Measurements from ENCODE around the gene ANKRD6. TPM values are rescaled to one million over a fixed set of nuclear protein-coding genes. Genes with fewer than 3 reads are reported as not detected.

The ANKRD6 gene
- total RNA-seq, 1 experiment from 2014 or later: 22.1 TPM

DNA sequence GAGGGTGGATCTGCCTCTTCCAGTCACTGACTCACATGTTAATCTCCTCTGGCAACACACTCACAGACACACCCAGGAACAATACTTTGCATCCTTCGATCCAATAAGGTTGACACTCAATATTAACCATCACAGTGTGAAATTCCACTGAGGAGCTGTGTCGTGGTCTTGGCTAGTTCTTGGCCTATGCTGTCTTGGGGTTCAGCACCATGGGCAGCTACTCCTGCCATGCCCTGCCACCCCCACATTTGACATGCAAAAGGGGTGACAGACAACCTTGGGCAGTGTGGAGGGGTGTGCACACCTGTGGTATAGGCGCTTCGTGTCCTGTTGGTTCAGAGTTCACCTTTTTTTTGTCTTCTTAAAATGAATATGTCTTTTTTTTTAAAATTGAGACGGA, 25.8 kb downstream of the ANKRD6 start:
- DNase-seq (ENCODE audit: low spot score): no peak
- in situ Hi-C loops (cut with HindIII; ENCODE audit: low sequenced_read_pairs): no loop called here

DNA sequence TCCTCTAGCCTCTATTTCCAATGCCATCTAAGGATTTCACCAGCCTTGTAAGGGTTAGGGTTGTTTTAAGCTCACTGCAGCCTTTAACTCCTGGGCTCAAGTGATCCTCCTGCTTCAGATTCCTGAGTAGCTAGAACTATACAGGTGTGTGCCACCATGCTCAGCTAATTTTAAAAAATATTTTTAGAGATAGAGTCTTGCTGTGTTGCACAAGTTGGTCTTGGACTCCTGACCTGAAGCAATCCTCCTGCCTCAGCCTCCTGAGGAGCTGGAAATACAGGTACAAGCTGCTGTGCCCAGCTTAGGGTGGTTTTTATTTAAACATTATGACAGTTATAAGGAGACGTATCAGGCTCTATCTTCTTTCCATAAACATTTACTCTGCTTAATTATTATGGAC, 26.5 kb downstream of the ANKRD6 start:
- in situ Hi-C loops (cut with HindIII; ENCODE audit: low sequenced_read_pairs): no loop called here
- DNase-seq (ENCODE audit: low spot score): no peak

DNA sequence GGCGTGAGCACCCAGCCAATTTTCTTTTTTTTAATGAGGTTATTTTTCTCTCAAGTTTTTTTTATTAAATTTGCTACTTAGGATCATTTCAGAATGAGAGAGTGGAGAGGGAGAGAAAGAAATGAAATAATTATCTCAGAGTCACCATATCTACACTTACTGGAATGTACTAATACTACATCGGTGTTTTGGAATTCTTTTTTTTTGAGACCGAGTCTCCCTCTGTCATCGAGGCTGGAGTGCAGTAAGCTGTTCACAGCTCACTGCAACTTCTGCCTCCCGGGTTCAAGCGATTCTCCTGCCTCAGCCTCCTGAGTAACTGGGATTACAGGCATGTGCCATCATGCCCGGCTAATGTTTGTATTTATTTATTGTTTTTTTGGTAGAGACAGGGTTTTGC, 27.8 kb downstream of the ANKRD6 start:
- in situ Hi-C loops (cut with HindIII; ENCODE audit: low sequenced_read_pairs): no loop called here
- no peak for DNase-seq (ENCODE audit: low spot score)

DNA sequence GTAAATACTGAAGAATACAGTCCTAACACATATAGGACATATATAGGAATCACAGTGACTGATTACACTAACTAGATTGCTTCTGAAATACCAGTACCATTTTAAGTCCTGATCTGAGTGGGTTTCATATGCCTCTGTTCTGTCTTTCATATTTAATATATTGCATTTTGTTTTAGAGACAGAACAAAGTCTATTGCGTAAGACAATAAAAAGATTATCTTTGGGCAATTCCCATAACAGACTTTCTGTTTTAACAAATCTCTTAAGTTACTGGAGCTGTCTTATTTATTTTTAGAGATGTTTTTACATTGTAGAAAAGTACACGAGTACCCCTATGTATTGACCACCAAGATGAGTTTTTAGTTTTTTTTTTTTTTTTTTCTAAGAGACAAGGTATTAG, 29.6 kb downstream of the ANKRD6 start:
- in situ Hi-C loops (cut with HindIII; ENCODE audit: low sequenced_read_pairs): no loop called here
- DNase-seq (ENCODE audit: low spot score): no peak

DNA sequence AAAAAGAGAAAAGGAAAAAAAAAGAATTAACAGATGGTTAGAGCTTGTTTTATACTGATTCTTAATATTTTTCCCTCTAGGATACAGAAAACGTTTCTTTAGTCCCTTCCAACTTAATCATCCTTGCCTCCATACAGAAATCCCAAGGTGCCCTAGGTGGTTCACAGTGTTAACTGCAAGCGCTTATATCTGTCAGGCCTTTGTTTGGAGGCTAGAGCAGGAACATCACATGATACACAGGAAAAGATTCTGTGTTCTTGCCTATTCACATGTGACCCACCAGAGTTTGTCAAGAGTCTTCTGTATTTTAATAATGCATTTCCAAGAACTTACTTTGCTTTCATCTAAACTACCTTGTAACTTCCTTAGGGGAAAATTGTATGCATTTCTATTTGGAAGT, 31.3 kb downstream of the ANKRD6 start:
- no peak for DNase-seq (ENCODE audit: low spot score)
- in situ Hi-C loops (cut with HindIII; ENCODE audit: low sequenced_read_pairs): no loop called here

DNA sequence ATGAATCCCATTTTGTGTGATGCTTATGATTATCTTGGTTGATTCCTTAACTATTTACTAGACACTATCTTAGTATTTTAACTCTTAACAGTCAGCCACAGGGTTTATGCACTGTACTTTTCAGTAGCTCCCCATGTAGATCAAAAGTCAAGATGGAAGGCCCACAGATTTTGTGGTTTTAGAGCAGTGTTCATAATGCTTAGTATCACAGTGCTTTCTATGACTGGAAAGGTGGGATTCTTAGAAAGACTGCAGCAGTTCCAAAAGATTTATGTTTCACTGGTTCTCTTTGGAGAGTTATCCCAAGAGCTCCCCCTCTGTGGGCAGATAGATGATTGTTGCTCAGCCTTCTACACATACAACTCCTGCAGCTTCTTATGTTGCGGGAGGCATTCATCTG, 34.5 kb downstream of the ANKRD6 start:
- in situ Hi-C loops (cut with HindIII; ENCODE audit: low sequenced_read_pairs): no loop called here
- DNase-seq (ENCODE audit: low spot score): no peak

DNA sequence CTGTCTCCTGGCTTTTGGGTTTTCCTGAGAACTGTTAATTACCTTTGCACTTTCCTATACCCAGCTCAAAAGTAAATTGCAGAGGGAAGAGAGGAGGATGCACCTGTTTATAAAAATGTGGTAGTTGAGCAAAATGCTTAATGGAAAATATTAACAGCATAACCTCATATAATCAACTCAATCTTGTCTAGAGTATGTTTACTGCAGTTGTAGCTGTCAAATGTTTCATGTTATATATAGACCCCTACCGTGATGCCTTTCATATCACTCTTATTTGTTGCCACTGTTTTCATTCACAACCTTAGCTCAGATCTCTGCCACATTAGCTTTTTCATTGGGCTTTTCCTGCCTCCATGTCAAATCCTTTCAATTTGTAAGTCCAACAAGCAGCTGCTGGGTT, 36.0 kb downstream of the ANKRD6 start:
- no peak for DNase-seq (ENCODE audit: low spot score)
- in situ Hi-C loops (cut with HindIII; ENCODE audit: low sequenced_read_pairs): no loop called here

DNA sequence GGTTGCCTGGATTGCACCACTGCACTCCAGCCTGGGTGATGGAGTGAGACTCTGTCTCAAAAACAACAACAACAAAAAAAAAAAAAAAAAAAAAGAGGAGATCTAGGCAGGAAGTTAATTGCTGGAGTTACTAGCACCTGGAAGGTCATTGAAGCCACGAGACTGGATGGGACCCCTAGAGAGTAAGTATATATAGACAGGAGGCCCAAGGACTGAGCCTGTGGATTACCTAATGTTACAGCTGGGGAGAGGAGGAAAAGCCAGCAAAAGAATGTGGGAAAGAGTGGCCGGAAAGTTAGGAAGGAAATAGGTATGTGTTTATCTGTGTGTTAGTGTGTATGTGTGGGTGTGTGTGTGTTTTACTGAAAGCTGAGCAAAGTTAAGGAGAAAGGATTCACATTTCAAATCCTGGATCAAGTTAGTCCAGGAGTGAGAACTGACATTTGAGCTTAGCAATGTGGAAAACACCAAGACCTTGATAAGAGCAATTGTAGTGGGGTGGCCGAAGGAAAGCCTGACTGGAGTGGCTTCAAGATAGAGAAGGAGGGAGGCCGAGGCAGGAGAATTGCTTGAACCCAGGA, 38.4 kb downstream of the ANKRD6 start:
- in situ Hi-C loops (cut with HindIII; ENCODE audit: low sequenced_read_pairs): no loop called here
- DNase-seq (ENCODE audit: low spot score): no peak

DNA sequence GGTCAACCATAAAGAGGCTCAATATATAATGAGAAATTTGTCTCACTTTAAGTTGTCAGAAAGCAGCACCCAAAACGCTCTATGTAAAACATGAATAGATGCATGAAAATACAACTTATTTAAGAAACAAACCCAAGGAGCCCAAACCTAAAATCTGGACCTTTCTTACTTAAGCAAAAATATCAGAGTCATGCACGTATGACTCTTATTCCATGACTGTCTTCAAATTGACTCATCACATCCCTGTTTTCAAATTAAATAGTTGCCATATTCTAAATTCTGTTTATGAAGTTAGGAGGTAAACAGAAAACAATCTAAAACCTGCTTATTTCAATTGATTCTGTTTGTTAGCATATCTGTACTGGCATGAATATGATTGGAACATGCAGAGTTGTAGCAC, 42.1 kb downstream of the ANKRD6 start:
- in situ Hi-C loops (cut with HindIII; ENCODE audit: low sequenced_read_pairs): no loop called here
- no peak for DNase-seq (ENCODE audit: low spot score)

DNA sequence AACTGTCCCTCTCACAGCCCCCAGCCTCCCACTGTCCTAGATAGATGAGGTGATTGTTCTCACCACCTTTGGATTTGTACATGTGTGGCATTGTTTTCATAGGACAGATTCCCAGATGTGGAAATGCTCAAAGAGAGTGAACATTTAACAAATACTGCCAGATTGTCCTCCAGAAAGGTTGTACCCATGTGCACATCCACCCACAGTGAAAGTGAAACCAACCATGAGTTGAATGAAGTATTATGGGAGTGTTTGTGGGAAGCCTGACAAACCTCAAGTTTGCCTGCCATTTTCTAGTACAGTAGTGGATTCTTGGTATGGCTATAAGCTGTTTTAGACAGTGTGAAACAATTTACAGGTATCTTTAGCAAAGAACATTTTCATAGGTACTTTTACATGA, 42.7 kb downstream of the ANKRD6 start:
- no peak for DNase-seq (ENCODE audit: low spot score)
- in situ Hi-C loops (cut with HindIII; ENCODE audit: low sequenced_read_pairs): no loop called here

DNA sequence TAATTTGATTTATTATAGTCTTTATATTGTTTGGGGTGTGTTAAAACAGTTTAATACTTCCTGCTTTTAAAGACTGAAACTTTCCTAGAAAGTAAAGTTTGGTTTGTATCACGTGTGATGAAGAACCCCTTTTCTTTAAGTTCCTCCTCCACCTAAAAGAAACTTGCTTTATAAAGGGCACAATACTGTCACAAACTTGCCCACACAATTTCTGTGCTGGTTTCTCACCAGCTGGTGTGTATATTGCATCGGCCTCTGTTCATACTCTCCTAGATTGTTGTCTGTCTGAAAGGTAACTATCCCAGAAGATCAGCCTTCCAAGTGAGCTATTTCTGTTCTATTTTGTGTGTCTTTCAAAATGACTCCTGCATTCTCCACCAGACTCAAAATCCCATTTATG, 46.9 kb downstream of the ANKRD6 start:
- DNase-seq (ENCODE audit: low spot score): no peak
- in situ Hi-C loops (cut with HindIII; ENCODE audit: low sequenced_read_pairs): no loop called here

DNA sequence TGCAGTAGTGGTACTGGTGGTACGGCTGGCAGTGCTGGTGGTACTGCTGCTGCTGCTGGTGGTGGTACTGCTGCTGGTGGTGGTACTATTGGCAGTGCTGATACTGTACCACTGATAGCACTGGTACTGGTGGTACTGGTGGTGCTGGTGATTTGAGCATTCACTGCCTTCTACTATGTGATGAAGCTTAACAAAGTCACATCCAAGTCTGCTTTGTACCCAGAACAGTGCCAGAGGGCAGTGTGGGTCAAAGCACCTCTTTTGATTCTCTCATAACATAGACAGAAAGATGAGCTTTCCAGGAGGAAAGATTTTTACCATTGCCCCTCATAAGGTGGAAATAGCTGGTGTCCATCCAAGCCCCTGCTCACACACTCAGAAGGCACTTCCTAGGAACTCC, 48.7 kb downstream of the ANKRD6 start:
- no peak for DNase-seq (ENCODE audit: low spot score)
- in situ Hi-C loops (cut with HindIII; ENCODE audit: low sequenced_read_pairs): no loop called here

DNA sequence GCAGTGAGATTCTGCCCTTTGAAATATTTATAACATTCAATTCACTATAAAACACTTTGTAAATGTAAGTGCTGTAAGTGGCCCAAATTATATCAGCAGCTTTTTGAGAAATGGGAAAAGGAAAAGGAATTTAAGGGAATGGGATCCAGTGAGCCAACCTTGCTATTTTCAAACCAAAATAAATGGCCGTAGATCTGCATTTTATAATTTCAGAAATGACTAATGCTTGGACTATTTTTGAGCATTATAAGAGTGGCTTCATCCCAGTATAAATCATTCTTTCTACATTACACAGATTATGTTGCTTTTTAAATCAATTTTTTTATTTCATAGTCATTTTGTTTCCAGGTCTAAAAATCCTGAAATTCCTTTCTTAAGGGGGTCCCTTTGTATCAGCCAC, 49.2 kb downstream of the ANKRD6 start:
- in situ Hi-C loops (cut with HindIII; ENCODE audit: low sequenced_read_pairs): no loop called here
- DNase-seq (ENCODE audit: low spot score): no peak

DNA sequence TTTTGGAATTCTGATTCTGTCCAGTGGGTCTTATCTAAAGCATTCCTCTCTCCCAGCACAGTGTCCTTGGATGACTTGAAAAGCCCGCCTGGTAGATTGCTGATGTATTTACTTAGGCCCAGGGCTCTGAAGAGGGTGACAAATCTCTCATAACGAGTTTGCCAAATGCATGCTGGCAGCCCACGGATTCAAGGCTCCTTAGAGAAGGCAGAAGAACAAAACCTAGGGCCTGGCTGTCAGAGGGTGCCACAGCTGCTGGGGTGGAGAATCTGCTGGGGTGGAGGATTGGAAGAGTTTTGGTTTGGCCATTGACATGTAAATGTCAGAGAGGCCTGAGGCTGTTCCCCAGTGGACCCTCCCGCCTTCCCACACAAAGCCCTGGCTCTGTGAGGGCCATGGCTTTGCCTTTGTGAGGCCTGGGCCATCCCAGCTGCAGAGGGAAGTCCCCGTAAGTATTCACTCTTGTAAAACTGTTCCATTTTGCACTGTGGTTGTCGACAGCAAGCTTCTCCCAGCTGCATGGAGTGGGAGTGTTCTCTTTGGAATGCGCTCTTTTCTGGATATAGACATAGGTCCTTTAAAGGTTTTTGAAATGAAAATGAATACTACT, 50.3 kb downstream of the ANKRD6 start:
- no peak for DNase-seq (ENCODE audit: low spot score)

DNA sequence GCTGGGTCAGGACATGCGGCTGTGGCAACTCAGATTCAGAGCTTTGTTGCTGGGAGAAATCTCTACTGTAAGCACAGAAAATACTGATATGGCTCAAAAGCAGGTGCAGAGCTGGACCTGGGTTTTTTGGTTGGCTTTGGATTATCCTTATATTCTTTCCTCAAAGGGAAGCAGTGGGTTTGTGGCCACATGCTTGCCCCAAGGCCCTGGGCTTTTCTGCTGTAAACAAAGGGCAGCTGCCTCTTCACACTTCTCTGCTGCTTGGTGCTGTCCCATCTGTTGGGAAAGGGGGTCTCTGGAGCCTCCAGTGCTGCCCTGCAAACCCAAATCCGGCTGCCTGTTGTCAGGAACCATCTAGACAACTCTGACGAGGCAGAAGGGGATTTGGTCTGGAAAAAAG, 52.4 kb downstream of the ANKRD6 start:
- in situ Hi-C loops (cut with HindIII; ENCODE audit: low sequenced_read_pairs): no loop called here

More for the DNA sequence above, 50.3 kb downstream of the ANKRD6 start:
- in situ Hi-C loops (cut with HindIII; ENCODE audit: low sequenced_read_pairs): no loop called here

DNA sequence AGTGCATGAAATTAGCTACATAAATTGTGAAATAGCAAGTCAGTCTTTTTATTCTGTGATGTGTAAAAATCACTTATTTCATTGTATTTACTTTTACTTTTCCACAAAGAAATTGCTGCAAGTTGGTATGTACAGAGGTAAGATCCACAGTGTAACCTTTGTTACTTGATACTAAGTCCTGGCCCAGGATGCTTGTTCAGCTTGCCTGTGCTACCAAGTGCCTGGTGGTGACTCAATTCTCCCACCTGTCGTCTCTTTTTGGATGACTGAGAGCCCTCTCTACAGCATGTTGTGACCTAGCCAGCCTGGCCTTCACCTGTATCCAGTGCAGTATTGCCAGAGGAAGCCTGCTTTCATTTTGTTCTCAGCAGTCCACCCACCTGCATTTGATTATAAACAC, 54.9 kb downstream of the ANKRD6 start:
- in situ Hi-C loops (cut with HindIII; ENCODE audit: low sequenced_read_pairs): no loop called here
- peak; percentile 42 for DNase-seq (ENCODE audit: low spot score)

More for the DNA sequence above, 52.4 kb downstream of the ANKRD6 start:
- no peak for DNase-seq (ENCODE audit: low spot score)

DNA sequence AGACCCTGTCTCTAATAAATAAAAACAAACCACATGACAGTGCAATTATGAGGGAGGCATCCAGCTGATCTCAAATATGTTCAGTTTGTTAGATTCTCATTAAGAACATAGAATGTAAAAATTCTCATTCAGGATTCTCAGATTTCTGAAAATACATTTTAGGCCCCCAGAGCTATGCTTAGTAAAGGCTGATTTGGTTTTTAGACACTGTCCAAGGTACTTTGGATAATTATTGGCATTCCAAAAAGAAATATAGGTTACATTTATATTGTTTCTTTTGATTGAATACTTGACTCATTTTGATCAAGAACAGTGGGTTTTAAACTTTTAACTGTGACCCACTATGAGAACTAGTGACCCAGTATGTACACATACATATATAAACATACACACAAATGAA, 55.5 kb downstream of the ANKRD6 start:
- DNase-seq (ENCODE audit: low spot score): no peak
- in situ Hi-C loops (cut with HindIII; ENCODE audit: low sequenced_read_pairs): no loop called here

DNA sequence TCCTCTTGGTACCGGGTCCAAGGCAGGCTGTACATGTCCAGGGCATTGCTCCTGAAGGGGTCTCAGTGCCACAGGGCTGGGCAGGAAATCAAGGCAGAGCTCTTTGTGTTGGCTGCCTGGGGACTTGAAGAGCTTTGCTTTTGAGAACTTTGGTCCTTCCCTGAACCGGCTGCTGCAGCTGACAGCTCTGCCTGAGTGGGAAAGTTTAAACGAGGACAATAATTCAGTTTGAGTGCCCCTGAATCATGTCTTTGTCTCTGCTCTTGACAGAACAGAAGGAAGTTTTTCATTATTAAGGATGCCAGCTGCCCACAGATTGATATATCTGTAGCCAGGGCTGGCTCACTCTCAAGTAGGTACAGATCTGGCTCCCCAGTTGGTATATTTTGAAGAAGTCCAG, 56.1 kb downstream of the ANKRD6 start:
- in situ Hi-C loops (cut with HindIII; ENCODE audit: low sequenced_read_pairs): no loop called here
- peak; percentile 8 for DNase-seq (ENCODE audit: low spot score)

DNA sequence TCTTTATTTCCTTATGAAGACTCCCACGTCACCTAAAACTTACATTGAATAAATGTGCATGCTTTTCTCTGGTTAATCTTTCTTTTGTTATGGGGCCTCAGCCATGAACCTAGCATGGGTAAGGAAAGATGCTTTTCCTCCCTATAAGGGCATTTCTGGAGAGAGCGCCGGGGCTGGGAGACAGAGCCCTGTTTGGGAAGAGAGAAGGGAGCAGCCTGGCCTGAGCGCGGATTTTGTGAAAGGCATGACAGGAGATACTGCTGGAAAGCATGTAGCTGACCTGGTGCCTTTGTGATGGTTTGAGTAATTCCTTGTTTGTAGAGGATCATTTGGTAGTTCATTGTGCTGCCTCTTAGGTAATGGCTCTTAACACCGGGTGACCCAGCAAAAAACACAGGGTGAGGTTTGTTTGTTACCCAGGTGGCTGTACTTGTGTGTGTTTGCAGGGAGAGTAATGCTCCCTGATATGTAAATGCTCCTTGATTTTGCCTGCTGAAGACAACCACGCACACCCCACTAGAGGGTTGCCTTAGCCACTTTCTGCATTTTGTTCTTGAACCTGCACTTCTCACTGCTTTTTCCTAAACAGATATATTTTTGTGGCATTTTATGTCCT, 59.2 kb downstream of the ANKRD6 start:
- DNase-seq (ENCODE audit: low spot score): no peak
- in situ Hi-C loops (cut with HindIII; ENCODE audit: low sequenced_read_pairs): no loop called here

DNA sequence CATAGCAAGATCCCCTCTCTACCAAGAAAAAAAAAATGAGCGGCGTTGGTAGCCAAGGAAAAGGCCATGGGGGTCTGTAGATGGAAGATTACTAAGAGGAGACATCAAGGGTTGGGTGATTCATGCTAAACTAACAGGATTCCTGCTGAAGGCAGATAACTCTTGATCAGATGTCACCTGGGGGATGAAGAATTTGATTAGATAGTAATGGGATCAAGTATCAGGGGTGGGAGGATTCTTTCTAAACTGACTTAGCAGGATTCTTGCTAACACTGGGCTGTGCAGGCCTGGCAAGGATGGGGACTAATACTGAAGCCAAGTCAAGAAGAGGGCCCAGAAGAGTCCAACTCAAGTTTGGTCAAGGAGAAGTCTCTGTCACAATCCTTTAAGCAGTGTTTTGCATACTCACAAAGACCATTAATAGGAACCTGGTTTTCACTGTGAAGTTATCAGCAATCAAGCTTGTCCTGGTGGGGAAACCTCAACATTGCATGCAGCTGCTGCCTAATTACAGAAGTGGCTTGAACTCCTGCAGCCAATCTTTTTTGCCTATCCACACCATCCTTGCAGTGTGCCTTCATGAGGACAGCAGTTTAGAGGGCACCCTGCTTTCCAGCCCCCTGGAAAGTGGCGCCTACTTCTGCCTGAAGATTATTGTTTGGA, 61.3 kb downstream of the ANKRD6 start:
- DNase-seq (ENCODE audit: low spot score): no peak
- in situ Hi-C loops (cut with HindIII; ENCODE audit: low sequenced_read_pairs): no loop called here
